Activated CD4-positive, alpha-beta T cell treated with anti-CD3 and anti-CD28 coated beads for 24 hours (primary cell): ENCODE results near the gene ALDH4A1.
A peak's percentile ranks its signal among the peaks of the same experiment; 100 is the strongest.
"Not testable (repeated sequence)": the region's sequence is repeated elsewhere in the genome, so short reads cannot be mapped to it uniquely, and the experiment has no call there.

ENCODE experiments used
- DNase-seq, 2 donors: peaks; one replicate each; pipeline ENCODE4 v3.0.0-alpha.2; 2020; ENCODE audit warnings: low read depth in 2 of 2

The ALDH4A1 gene

DNA sequence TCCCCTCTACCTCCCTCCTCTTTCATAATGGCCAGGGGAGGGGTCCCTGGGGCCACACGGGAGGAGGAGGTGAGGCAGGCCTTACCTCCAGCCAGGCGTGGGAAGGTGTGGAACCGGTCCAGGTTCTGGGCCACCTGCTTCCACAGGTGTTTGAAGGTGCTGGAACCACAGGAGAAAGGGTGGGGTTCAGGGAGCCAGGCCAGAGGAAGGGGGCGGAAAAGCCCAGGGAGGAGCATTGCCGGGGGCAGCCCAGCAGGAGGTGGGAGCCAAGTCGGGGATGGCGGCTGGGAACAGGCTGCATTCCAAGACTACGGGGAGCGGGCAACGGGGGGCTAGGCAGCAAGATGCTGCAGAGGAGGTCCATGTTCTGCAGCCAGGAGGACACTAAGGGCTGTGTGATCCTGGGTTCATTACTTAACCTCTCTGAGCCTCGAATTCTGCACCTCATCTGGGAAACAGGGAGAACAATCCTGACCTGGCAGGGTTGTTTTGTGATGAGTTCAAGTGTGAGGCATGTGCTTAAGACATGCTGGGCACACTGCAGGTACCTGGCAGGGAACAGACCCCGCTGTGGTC, 23.1 kb downstream of the ALDH4A1 start:
- no peak for DNase-seq

DNA sequence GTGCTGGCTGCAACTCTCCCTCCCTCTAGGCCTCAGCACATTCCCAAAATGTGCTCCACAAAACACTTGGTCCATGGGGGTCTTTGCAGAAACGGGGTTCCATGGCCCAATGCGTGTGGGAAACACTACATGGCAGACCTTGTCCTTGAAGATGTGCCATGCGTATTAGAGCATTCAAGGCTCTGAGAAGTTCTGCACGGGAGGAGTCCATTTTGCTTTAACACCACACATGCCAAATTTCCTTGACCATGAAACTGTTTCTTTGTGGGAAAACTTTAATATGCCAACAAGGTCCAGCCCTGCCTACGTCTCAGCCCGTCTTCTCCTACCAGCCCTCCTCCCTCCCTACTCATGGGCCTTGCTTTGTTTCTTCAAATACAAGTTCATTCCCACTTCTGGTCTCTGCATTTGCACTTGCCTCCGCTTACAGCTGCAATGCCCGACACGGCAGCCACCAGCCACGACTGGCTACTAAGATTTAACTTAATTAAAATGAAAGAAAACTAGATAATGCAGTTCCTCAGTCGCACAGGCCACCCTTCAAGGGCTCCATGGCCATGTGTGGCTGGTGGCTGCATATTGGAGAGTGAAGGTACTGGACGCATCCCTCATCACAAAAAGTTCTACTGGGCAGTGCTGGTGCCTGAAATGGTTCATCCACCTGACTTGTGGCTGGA, 23.7 kb downstream of the ALDH4A1 start:
- no peak for DNase-seq

DNA sequence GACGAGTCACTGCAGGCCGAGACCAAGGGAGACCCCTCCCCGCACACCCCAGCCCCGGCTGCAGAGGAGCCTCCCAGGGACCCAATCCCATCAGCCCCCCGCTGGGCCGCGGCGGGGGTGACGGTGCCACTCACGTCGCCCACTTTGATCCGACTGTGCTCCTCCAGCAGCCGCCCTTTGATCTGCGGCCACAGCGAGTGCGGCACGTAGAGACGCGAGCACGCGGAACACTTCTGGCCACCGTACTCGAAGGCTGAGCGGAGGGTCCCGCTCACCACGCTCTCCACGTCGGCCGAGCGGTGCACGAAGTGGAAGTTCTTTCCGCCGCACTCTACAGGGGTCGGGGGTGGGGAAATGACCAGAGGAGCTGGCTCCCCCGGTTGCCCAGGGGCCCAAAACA, 25.1 kb downstream of the ALDH4A1 start:
- DNase-seq = no peak

DNA sequence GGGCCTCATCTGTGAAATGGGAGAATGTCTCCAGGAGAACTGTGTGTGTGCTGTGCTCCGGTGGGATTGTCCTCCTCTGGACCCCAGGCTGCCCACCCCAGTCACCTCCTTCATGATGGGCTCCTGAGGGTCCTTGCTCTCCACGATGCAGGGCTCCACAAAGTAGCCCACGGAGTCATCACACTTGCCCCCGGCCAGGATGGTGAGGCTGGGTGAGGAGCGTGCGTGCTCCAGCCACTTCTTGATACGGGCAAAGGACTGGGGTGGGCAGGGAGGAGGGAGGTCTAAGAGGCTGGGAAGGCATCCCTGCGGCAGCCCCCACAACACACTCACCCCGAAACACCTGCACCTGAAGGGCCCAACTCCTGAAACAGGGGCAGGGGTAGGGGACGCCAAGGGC, 26.1 kb downstream of the ALDH4A1 start:
- DNase-seq = no peak

DNA sequence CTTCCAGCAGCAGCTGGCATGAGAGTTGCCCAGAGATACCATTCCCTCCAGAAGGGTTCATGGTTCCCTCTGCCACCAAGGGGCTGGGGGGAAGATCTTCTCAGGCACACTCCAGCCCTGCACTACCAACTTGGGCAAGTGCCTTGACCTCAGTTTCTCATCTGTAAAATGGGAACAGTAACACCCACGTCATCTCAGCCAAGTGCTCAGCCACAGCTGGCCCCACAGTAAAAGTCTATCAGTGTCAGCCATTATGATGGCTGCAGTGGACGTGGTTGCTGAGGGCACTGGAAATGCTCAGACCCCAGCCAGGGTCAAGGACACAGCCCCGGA, 26.6 kb downstream of the ALDH4A1 start:
- no peak for DNase-seq

DNA sequence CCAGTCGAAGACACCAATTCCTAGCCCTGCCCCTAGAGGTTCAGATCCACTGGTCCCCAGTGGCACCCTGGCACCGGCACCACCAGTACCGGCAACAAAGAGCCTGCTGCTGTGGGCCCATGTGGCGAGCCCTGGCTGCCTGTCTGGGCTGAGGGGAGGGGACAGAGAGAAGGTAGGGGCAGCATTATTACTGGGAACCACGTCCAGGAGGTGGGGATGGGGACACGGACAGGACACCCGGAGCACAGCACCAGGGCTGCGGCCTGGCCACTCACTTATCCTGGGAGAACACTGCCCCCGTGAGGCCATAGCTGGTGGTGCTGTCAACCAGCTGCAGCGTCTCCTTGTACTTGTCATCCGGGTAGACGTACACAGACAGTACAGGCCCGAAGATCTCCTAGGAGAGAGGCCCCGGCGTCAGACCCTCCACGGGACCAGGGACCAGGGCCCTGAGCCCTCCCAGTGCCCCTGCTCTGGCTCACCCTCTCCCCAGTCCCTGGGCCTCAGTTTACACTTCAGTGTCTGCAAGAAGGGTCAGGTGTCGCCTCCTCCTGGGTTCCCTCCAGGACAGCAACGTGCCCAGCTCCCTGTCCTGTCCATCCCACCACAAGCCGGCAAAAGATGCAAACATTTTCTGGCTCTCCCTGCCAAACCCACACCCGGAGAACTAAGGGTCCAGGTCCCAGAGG, 27.1 kb downstream of the ALDH4A1 start:
- peak; percentile 59 to 75 for DNase-seq

DNA sequence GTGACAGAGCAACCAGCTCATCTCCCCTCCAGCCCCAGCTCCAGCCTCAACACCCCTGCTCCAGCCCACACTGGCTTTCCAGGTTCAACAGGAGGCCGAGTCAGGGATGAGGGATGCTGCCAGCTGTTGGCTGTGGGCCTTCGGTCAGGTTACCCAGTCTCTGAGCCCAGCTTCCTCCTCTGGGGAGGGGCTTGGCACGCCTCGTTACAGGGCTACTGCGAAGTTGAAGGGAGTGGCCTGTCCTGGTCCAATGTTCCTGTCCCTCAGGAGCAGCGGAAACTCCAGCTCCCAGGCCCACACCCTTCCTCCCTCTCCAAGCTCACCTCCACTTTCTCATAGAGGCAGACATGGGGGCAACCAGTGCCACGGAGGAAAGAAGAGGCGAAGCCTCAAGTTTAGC, 27.8 kb downstream of the ALDH4A1 start:
- DNase-seq = no peak

DNA sequence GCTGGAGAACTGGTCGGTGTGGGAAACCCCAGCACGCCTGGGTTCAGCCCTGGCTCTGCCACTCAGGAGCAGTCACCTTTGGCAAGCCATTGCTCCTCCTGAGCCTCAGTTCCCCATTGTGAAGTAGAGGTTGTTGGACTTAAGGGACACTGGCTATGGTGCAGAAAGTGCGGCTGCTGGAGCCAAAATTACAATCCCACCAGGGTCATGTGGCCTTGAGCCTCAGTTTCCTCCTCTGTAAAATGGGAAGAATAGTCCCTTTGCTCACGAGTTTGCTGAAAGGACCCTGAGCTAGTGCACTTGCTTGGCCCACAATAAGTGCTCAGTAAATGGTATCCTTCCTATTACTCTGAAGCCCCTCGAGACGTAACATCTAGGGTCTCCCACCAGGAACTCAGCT, 28.3 kb downstream of the ALDH4A1 start:
- no peak for DNase-seq

DNA sequence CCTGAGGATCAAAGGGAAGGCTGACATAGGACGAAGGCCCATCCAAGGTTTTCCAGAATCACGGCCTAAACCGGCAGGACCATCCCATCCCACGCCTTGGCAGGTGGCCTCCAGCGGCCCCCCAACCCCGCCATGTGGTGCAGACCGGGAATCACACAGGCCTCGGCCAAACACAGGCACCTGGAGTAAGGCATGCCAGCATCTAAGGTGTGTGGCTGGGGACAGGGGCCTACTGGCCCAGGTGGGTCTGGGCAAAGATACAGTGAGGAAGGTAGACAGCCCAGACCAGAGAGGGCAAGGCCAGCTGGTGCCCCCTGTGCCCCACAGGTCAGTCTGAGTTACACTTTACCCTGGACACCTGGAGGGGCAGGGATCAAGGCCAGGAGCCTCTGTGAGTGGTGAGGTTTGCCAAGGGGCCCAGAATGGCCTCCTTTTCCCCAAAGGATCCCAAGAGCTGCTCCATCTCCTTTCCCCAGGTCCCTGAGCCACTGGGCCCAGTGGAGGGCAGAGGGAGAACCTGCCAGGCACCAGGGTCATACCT, 30.2 kb downstream of the ALDH4A1 start:
- DNase-seq = no peak

DNA sequence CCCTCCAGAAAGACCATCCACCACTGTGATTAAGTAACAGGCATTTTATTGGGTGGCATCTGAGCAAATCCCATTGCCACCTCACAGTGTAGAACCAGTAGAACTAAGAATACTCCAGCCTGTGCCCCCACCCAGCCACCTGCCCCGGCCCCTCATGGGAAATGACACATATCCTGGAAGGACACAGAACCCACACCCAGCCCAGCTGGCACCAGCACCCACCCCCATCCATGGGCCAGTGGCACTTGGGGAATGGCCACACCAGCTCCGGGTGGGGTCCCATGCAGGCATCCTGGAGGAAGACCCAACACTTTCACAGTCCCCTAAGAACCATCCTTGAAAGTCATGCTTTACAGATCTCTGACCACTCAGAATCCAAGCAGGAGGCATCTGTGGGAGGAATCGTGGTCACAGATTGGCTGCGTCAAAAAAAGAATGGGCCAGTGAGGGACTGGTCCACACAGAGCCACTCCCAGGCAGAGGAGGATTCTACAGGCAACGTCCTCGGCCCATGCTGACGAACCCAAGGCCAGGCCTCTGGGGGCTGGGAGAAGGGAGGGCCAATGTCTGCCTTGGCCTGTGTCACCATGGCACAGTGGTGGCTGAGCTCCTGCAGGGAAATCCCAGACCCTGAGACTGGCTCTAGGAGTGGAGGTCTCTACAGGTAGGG, 30.8 kb downstream of the ALDH4A1 start:
- DNase-seq = no peak

DNA sequence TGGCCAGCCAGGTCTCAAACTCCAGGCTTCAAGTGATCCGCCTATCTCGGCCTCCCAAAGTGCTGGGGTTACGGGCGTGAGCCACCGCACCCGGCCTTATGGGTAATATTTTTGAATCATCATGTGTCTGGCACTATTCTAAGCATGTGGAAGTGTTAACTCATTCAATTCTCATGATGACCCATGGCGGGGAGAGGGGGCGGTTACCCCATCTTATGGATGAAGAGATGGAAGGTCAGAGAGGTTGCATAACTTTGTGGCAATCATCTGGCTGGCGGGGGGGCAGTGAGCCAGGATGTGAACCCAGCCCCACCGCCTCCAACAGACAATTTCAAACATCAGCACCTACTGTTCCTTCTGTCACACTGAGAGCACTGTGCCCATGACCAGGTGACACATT, 31.4 kb downstream of the ALDH4A1 start:
- no peak for DNase-seq

DNA sequence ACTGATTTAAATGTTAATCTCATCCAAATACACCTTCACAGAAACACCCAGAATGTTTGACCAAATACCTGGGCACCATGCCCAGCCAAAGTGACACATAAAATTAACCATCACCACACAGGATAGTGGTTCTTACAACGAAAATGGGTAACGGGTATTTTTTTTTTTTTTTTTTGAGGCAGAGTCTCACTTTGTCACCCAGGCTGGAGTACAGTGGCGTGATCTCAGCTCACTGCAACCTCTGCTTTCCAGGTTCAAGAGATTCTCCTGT, 31.8 kb downstream of the ALDH4A1 start:
- DNase-seq = not testable (repeated sequence)

DNA sequence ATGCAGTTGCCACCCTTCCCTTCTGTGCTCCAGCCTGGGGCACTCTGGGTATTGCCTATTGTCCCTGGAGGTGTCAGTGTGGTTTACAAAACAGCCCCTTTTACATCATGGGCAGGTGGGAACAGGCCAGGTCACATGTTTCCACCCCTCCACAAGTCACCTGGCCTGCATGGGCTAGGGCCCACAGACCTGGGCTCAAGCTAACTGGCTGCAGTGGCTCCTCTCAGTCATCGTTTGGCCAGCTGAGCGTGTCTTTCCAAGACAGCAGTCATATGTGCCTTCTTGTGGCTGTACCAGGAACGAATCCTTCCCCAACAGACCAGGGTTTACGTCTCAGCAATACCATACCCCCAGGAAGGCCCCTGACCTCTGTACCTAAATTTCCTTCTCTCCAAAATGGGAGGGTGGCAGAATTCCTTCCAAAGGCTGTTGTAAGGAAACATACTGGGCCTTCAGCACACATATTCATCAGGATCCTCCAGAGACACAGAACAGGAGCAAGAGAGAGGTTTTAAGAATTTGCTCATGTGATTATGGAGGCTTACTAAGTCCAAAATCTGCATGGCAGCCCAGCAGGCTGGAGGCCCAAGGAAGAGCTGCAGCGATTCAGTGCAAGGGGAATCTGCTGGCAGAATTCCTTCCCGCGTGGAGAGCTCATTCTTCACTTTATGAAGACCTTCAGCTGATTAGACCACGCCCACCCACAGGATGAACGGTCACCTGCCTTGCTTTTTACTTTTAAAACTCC, 32.3 kb downstream of the ALDH4A1 start:
- DNase-seq = no peak

DNA sequence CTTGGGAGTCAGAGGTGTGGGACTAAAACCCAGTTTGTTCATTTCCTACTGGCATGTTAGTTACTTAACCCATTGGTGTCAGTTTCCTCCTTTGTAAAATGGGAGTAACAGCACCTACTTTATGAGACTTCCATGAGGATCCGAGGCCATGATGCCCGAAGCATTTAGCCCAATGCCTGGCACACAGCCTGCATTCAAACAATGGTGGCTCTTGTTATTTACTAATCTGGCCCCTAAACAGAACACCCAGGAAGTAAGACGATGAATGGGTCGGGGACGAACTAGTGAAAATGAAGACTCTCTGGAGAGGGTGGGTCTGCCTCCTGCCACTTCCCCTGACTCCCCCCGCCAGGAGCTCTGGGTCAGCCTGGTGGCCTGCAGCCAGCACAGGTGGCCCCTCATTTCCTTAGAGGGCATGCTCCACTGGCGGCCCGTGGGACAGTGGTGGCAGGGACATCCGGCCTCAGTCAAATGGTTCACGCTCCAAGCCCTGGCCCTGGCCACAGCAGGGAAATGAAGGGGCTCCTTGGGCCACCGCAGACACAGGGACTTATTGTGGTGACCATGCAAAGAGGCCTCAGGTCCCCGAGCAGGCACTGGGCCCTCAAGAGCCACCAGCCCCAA, 33.4 kb downstream of the ALDH4A1 start:
- DNase-seq = no peak

DNA sequence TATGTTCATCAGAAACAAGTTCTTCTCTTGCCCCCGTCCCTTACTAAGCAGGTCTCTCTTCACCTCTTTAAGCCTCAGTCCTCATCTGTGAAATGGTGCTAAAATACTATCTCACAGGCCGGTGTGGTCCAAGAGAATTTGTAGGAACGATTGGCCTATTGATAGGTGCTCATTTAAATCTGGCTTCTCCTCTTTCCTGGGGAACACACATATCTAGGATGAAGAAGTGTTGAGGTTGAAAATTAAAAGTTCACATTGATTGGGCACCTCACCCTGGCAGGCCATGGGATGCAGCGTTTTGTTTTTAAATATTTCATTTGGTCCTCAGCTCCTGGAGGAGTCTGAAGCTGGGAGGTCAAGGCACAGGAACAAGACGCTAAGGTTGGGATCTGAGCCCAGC, 34.0 kb downstream of the ALDH4A1 start:
- no peak for DNase-seq

DNA sequence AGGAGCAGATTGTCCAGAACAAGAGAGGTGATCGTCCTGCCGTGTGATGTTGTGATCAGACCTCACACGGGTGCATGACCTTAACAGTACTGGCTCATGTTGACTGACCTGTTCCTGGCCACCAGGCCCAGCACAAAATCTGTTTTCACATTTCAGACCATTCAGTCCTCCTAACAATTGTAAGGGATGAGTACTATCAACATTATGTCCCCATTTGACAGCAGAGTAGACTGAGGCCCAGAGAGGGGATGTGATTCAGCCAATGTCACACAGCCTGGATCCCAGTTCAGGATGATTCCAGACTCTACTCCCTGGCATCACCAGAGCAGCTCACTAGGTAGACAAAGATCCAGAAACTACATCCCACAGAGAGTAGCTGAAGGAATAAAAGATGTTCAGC, 35.5 kb downstream of the ALDH4A1 start:
- no peak for DNase-seq

DNA sequence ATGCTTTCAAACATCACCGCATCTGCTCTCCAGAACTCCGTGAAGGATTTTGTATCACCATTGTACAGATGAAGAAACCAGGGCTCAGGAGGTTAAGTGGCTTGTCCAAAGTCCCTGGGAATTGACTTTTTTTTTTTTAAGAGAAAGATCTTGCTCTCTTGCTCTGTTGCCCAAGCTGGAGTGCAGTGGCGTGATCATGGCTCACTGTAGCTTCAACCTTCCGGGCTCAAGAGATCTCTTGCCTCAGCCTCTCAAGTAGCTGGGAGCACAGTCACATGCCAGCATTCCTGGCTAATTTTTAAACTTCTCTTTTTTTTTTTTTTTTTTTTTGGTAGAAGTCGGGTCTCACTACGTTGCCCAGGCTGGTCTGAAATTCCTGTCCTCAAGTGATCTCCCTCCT, 36.0 kb downstream of the ALDH4A1 start:
- no peak for DNase-seq

DNA sequence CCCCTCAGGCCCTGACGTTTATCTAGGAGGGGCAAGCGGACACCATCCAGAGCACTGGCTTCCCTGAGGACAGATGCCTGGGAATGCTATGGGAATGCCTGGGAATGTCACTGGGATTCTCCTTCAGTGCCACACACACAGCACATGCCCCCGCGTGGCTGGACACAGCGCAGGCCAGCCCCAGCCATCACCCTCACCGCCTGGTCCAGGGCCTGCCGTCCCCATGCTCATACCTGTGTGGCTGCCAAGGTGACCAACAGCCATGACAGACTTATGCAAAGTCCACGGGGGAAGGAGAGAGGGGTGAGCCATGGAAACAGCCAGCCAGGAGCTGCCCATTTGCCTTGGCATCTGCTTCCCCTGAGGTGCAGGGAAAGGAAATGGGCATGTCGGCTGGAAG, 37.2 kb downstream of the ALDH4A1 start:
- no peak for DNase-seq

DNA sequence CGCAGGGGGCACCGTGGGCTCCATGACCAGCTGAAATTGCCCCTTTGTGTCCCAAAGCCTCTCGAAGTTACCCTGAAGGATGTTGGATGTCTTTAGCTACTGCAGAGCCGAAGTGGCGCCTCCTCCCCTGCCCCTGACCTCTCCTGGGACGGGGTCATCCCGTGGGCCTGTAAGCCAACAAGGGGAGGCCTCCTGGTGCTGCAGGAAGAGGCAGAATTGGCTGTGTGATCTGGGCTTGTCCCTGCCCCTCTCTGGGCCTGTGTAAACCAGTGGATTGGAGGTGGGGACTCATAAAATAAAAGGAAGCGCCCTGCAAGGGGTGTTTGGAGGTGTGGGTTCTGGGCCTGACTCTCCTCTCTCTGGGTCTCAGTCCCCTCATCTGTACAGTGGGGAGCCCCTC, 40.8 kb downstream of the ALDH4A1 start:
- no peak for DNase-seq

DNA sequence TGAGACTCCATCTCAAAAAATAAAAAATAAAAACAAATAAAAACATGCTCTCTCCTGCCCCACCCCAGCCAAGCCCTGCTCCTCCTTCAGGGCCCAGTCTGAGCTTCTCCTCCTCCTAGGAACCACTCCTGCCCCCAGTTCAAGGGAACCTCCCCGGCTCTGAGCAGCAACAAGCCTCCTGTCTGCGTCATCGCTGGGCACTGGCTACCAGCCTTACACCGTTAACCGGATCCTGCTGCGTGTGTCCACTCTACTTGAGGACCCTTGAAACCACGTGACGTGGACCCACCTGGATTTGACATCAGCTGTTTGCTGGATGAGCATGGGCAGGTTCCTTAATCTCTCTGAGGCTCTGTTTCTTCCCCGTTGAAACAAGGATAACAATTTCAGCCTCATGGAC, 41.3 kb downstream of the ALDH4A1 start:
- DNase-seq = no peak

DNA sequence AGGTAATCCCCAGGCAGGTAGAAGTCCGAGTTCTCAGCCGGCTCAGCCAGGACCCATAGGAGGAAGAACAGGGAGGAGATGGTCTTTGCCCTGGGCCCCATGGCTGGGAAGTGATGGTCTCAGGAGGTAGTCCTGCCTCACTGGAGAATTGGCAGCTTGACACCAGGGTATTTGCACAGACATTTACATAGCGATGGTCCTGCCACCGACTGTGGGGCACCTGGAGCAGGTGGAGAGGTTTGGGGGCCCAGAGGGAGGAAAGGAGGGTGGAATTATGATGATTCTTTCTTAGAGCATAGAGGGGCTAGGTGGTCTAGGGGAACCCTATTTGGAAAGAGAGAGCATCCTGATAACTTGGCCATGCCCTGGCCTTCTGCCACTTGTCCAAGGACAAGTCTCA, 42.8 kb downstream of the ALDH4A1 start, which contains the start of gene TAS1R2:
TSS of gene TAS1R2 (minus strand) at position 101 of the 400 bp plus-strand sequence. CDS start at position 101, 0 bp downstream.
- no peak for DNase-seq
